T-helper 2 cell treated with Interferon-gamma antibody and Interleukin-4, amounts not matched to agents 100 ng/mL and 5 ng/mL, for 36 hours (primary cell): ENCODE results near the gene WDFY4. TPM values are rescaled to one million over a fixed set of nuclear protein-coding genes. Genes with fewer than 3 reads are reported as not detected.

ENCODE experiments used
- intact Hi-C: fragments of 100-400 bp; cut with micrococcal nuclease; formaldehyde crosslinking; loops from one replicate; pipeline ENCODE4 v1.15.1; 2023
- total RNA-seq: library from RNA; stranded (reverse); gene quantifications from 2 replicates; pipeline ENCODE4 v1.2.3, GENCODE V29; 2022

The WDFY4 gene
- total RNA-seq, 1 donor from 2014 or later = 1.00 TPM

DNA sequence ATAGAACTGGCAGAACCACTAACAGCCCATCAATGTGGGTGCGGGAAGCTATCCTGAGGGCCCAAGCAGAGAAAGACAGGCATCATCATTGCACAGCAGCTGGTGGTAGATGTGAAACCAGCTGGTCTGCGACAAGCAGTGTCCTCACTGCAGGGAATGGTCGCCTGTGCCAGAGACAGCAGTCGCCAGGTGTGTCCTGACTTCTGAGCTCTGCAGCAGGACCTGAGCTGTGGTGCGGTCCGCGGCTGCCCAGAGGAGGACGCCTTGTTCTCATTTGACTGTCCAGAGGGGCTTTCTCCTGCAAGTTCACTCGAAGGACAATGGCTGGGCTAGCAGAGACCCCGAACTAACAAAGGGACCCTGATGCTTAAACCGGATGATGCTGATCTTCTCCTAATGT, 157.6 kb downstream of the WDFY4 start:
- intact Hi-C loops = no loop called here

GRCh38 chr10:48843198-48843597, 158.5 kb downstream of the WDFY4 start:
- intact Hi-C loops = no loop called here

DNA sequence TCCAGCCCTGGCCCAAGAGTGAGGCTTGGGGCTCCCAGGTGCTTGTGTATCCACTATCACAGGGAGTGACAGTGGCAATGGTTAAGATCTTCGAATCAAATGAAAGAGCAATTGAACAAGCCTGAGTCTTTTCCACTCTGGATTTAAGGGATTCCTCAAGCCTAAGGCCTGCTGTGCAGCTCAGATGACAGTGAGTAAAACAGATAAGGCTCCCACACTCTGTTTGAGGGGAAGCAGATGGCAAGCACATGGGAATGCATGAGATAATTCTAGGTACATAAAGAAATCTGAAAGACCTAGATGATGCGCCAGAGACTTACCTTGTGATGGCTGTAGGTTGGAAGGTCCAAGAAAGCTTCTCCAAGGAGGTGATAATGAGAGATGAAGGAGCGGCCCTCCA, 159.9 kb downstream of the WDFY4 start:
- intact Hi-C loops = no loop called here

DNA sequence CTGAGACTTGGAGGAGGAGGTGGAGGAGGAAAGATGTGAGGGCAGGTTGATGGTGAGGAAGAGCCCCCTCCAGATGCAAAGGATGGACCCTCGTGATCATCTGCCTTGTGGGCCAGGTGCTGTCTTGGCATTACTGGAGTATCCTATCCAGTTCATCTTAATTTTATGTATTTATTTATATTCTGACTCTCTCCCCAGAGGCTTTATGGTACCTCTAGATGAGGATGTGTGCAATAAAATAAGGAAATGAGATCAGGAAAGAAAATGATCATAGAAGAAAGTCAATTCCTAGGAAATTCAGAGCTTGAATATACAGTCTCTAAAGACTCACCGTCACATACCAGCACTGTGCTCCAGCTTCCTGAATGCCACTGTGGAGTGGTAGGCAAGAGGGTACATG, 160.8 kb downstream of the WDFY4 start:
- intact Hi-C loops = no loop called here

DNA sequence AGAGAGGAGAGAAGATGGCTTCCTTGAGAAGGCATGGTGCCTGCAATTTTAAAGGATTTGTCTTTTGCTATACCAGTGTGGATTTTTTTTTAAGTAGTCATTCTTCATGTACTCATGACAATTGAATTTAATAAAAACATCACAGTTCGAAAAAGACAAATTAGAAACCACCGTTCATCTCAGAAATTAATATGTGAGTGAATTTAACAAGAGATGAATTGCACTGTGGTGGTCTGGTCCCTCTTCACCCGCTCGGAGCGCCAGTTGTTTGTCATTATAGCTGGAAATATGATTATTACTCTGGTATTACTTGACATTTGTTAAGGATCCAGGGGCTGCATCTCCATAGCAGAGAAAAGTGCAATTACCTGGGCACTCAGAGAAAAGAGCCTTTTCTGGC, 163.0 kb downstream of the WDFY4 start:
- intact Hi-C loops = no loop called here

DNA sequence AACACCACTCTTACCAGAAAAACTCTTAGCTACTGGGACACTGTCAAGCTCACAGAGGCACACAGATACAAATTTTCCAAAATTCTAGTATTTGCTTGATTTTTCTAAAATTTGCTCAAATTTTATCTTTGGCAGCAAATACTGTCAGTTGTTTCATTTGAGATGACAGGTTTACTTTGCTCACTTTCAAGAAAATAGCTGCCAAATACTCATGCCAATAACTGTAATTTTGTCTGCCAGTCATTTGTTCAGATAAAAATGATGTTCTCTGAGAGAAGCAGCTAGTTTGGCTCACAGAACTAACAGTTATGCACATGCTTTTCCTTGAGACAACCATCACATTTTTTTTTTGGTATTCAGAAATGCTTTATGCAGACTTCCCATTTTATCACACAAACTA, 172.2 kb downstream of the WDFY4 start:
- intact Hi-C loops = no loop called here

DNA sequence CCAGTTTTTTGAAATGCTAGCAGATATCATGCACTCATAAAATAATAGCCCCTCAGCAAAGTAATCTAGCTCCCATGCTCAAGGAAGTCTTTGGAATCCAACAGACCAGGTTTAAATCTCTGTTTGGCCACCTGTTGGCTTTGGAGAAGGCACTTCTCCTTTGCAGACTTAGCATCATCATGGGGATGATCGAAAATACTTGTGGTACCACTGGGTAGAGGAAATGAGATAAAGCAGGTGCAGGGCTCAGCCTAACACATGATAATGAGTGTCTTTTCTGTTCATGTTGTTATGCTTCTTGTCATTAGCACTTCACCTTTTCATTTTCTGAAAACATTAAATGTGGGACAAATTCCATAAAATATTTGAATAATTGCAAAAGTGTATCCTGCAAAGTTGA, 187.6 kb downstream of the WDFY4 start:
- intact Hi-C loops = no loop called here

DNA sequence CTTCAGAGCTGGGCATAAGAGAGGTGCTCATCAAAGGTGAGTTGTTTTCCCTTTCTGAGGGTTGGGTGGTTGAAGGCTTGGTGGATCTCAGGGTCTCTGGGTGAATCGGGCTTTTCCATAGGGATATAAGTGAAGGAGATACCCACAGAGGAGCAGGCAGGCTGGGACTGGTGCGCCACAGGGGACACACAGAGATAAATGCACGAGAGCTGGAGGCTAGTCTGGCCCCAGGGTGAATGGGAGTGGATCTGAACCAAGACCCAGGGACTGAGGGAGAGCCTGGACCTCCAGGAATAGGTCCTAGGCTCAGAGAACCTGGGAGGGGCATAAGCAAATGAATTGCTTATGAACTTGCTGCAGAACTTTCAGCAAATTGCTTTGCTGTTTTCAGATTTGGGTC, 193.4 kb downstream of the WDFY4 start:
- intact Hi-C loops = no loop called here

DNA sequence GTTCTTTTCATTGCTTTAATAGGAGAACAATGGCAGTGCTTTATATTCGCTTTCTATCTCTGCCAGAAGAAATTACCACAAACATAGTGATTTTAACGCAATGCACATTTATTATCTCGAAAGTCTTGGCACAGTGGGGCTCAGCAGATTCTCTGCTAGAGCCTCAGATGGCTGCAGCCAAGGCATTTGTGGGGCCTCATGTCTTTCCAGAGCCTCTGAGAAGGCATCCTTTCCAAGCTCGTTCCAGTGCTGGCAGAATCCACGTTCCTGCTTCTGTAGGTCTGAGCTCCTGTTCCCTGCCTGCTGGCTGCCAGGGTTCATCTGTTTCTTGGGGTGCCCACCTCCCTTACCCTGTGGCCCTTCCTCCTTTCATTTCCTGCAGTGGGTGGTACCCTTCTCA, 194.8 kb downstream of the WDFY4 start:
- intact Hi-C loops = no loop called here

DNA sequence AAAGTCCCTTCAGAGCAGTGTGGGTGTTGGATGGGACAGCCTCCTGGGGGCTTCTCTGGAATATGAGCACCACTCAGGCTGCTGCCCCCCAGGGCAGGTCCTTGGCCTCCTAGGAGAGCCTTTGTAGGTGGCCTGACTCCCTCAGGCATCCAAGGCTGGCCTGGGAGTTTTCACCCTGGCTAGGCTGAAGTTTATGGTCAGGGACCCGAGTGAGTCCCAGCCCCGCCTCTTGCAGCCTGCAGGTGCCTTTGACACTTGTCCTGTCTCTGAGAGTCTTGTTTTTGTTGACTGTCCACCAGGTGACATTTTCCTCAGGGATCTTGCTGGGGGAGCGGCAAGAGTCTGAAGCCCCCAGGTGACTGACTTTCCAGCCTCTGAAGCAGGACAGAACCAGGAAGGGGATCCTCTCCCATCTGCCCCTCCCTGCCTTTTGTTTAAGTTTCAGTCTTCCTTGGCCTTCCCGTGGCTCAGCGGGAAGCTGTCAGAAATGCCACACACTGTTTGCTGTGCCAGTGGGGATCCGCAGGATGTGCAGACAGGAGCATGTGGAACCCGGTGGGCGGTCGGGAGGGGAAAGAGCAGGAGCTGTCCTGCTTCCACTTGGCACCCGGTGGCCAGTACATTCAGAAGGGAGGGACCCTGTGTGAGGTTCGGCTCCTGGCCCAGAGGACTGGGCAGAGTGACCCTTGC, 195.5 kb downstream of the WDFY4 start:
- intact Hi-C loops = no loop called here

GRCh38 chr10:48881937-48882336, 197.3 kb downstream of the WDFY4 start:
- intact Hi-C loops = no loop called here

DNA sequence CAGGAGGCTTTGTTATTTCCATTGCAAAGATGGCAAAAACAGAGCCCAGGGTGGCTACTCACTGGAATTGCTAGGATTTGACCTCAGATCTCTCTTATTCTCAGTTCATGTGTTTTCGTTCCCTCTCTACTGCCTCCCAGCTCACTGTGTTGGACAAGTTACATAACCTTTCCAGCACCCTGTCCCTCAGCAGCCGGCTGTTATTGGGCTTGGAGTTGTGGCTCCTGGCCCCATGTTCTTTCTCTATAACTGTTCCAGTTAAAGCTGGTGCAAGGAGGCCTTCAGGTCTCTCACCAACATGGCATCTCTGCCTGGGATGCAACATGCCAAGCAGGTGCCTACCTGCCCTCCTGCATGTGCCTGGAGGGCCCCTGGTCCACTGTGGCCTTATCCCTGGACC, 198.2 kb downstream of the WDFY4 start:
- intact Hi-C loops = no loop called here

GRCh38 chr10:48883701-48884100, 199.0 kb downstream of the WDFY4 start:
- intact Hi-C loops = no loop called here

DNA sequence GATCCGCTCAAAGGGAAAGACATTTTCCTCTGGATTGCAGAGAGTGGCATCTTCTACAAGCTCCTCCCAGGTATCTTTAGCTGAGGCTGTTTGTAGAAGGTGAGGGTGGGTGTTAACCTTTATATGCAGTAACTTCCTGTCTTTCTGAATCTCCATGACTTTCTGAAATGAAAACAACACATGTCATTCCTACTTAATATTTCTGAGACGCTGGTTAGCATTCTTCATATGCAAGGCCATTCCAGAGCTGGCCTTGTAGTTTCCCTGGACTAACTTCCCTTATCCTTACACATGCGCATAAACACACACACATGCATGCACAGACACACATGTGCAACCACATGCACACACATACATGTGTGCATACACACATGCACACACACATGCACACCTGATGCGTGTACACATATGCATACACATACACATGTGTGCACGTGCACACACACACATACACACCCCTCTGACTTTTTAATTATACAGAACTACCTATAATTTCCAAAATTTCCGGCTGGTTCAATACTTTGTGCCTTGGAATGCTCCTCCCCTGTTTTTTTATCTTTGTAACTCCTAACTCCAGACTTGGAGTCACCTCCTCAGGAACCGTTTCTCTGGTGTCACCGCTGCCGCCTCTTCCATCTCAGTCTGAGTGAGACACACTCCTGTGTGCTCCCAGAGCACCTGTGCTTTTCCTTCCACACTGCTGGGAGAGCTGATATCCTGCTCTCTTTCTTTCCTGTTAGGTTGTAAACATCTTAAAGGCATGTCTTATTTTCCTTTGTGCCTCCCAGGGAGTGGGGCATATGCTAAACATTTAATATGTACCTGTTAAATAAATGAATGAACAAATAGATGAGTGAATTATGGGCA, 199.7 kb downstream of the WDFY4 start:
- intact Hi-C loops = no loop called here

DNA sequence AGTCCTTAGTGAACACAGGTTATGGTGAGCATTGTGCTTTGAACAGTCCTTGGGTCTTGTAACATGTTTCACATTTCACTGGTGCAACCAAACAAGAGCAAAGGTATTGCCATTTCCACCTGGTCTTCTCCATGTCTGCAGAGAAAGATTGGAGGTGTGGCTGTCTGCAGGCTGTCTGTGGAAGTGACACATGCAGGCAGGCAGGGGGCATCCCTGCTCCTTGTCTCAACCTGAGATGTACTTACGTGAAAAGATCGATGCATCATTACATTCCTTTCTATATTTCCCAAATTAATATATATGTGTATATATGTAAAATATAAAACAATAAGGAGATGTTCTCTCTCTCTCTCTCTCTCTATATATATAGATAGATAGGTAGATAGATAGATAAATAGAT, 200.7 kb downstream of the WDFY4 start:
- intact Hi-C loops = no loop called here

GRCh38 chr10:48887982-48888381, 203.3 kb downstream of the WDFY4 start:
- intact Hi-C loops = no loop called here

- intact Hi-C loops = no loop called here
Observed at GRCh38 chr10:48890888-48891850, 206.5 kb downstream of the WDFY4 start.

DNA sequence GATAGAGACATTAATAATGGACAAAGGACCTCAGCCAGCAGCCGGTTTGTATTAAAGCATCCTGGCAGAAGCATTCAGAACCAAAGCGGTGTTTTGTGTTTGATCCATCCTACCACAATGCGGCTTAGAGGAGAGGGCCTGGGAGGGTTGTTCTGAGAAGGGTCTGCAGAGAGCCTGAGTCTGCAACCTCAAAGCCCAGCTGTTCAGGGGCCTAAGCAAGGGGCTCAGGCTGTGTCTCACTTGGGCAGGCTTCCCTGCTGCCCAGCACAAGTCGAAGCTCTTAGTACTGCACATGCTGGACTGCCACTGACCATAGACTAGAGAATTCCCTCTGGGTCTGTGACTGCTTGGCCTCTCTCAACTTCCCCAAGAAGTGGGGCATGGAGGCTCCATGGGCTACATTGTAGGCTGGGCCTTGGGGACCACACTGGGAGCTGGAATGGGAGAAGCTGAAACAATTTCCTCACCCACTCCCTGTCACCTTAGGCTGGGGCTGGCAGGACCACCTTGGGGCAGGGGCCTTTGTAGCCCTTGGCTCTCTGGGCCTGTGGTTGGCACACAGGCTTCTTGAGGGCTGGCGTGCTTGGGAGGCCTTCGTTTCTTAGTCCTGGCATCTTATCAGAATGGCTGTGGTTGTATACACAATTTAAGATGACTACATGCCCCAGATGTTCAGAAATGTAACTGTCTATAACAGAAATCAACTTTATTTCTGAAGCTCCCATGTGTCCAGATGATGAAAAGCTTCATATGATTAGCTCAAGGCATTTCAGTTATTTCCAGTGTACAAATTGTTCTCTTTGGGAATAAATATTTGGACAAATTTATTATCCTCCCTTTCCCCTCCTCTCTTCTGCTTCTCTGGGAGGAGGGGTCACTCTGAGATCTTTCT, 210.5 kb downstream of the WDFY4 start:
- intact Hi-C loops = no loop called here

GRCh38 chr10:48895803-48896195, 211.1 kb downstream of the WDFY4 start:
- intact Hi-C loops = no loop called here

DNA sequence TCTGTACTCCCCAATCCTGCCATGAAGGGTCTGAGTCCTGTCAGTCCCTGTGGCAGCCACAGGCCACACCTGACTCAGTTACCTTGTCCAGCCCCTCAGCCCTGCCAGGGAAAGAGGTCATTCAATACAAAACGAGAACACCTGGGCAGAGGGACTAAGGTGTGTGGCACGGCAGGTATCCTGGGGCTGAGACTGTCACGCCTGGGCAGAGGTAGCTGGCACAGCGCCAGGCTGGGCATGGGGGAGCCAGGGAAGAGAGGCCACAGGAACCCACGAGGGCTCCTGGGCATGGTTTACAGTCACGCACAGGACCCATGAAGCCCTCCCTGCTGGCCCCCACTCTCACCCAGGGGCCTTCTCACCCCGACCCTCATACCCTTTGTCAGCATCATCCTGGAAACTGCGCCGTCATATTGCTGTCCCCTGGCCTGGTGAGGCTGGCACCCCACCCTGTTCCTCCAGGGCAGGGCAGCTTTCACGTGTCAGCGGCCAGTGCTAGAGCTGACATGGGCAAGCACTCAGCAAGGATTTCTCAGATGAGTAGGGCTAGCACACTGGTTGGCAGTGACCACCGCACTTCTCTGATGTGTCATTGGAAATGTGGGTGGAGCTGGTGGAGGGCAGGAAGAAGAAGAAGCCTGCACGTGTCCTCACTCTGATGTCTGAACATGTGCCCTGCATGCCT, 212.2 kb downstream of the WDFY4 start:
- intact Hi-C loops = no loop called here
